ENCODE data around the gene CCDC85B.

DNA sequence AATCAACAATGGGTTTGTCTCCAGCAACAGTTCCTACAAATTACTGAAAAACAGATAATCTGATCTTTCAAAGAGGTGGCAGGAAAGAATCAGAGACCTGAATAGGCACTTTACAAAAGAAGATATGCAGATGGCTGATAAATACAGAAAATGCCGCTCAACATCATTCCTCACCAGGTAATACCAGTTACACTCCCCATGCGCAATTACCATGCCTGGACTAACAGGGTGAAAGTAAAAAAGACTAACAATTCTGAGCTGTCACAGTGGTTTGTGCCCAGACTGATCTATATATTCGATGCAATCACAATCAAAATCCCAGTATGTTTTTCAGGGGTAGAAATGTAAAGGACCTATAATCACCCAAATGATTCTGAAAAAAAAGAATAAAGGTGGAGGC, 46.7 kb upstream of the CCDC85B start:
- TF ChIP-seq, protein P1, sequence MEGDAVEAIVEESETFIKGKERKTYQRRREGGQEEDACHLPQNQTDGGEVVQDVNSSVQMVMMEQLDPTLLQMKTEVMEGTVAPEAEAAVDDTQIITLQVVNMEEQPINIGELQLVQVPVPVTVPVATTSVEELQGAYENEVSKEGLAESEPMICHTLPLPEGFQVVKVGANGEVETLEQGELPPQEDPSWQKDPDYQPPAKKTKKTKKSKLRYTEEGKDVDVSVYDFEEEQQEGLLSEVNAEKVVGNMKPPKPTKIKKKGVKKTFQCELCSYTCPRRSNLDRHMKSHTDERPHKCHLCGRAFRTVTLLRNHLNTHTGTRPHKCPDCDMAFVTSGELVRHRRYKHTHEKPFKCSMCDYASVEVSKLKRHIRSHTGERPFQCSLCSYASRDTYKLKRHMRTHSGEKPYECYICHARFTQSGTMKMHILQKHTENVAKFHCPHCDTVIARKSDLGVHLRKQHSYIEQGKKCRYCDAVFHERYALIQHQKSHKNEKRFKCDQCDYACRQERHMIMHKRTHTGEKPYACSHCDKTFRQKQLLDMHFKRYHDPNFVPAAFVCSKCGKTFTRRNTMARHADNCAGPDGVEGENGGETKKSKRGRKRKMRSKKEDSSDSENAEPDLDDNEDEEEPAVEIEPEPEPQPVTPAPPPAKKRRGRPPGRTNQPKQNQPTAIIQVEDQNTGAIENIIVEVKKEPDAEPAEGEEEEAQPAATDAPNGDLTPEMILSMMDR (IDR thresholded peaks at IDR 0.05) = no peak
- no peak for TF ChIP-seq POLR2AphosphoS5 (IDR thresholded peaks at IDR 0.05)
- TF ChIP-seq POLR2A (IDR thresholded peaks at IDR 0.05; ENCODE audit: low read depth) = no peak
- no peak for TF ChIP-seq EP300 (IDR thresholded peaks at IDR 0.05)

Data from esophagus muscularis mucosa (tissue), 4 donors.